AG04449 (cell line): ENCODE results near the gene ZNF611.
"Not testable (repeated sequence)": the region's sequence is repeated elsewhere in the genome, so short reads cannot be mapped to it uniquely, and the experiment has no call there.

Experiments used
- CTCF ChIA-PET: fragments of 350-600 bp; formaldehyde crosslinking; extraction: SDS; loops from one replicate; lab custom pipeline; 2021; ENCODE audit warnings: antibody characterized with exemption; lab: Yijun Ruan, JAX
- POLR2A ChIA-PET: fragments of 400-600, 350-600 bp; formaldehyde crosslinking; extraction: SDS; loops from one replicate; lab custom pipeline; 2020; ENCODE audit warnings: antibody characterized with exemption, inconsistent platforms; lab: Yijun Ruan, JAX
- DNase-seq: peaks from one replicate; pipeline ENCODE4 v3.0.0-alpha.2; 2010; ENCODE audit warnings: low read depth, low spot score
- H3K4me3 ChIP-seq: 2 replicates; pipeline ENCODE4 v1.5.1; 2011; ENCODE audit warnings: low read depth, mild to moderate bottlenecking, control low read depth, low read length
- CTCF ChIP-seq: IDR thresholded peaks from one replicate; pipeline ENCODE4 v1.5.1; 2011; ENCODE audit warnings: mild to moderate bottlenecking, moderate library complexity, low read length, control low read depth, inconsistent platforms; ENCODE audit not compliant: insufficient read depth; ENCODE audit errors: missing control alignments

The ZNF611 gene

GRCh38 chr19:52690369-52691214, 44.3 kb downstream of the ZNF611 start:
- DNase-seq = peak; percentile 69
- TF ChIP-seq CTCF = no peak
- H3K4me3 ChIP-seq = peak overlapping the region; percentile 73
- CTCF ChIA-PET = no interaction called here
- POLR2A ChIA-PET = no interaction called here

- TF ChIP-seq CTCF = no peak
- DNase-seq = no peak
These were observed 44.9 kb downstream of the ZNF611 start for GRCh38 chr19:52689843-52690368.

GRCh38 chr19:52688925-52689796, 45.7 kb downstream of the ZNF611 start:
- DNase-seq, POLR2A ChIA-PET, CTCF ChIA-PET: not testable (repeated sequence)
- H3K4me3 ChIP-seq = peak overlapping the region; percentile 73

More at GRCh38 chr19:52689843-52690368, 44.9 kb downstream of the ZNF611 start:
- POLR2A ChIA-PET = no interaction called here
- H3K4me3 ChIP-seq = peak overlapping the region; percentile 73
- CTCF ChIA-PET = no interaction called here

DNA sequence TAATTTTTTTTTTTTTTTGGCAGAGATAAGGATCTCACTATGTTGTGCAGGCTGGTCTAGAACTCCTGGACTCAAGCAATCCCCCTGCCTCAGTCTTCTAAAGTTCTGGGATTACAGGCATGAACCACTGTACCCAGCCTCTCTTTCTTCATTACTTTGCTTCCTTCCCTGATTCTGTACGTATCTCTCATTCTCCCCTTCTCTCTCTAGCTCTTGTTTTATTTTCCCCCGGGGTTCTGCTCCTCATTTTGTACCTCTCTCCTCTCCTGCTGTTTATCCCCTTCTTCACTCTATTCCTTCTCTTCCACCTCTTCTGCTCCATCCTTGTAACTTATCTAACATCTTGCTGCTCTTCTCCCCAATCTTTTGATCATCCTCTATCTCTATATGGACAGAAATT, 46.5 kb downstream of the ZNF611 start:
- no peak for TF ChIP-seq CTCF
- no peak for DNase-seq
- ChIA-PET POLR2A (no interaction called here), CTCF (no interaction called here)
- no peak overlapping the region for H3K4me3 ChIP-seq

DNA sequence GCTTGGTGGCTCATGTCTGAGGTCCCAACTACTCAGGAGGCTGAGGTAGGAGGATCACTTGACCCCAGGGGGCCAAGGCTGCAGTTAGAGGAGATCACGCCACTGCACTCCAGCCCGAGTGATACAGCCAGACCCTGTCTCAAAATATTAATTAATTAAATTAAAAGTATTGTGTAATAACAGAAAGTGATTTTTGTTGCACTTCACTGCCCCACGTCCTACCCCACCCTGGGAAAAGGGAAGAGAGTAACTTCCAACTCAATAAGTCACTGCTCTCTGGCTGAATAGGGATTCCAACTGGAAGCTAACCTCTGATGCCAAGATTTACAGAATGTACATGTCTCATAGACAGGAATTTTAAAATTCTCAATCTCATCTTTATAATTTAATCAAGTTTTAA, 47.2 kb downstream of the ZNF611 start:
- ChIA-PET CTCF (no interaction called here), POLR2A (no interaction called here)
- DNase-seq = no peak
- no peak for TF ChIP-seq CTCF
- no peak overlapping the region for H3K4me3 ChIP-seq

- no peak for TF ChIP-seq CTCF
- ChIA-PET POLR2A (no interaction called here), CTCF (no interaction called here)
- no peak overlapping the region for H3K4me3 ChIP-seq
- DNase-seq = no peak
These were observed 49.0 kb downstream of the ZNF611 start for GRCh38 chr19:52685811-52686210.

DNA sequence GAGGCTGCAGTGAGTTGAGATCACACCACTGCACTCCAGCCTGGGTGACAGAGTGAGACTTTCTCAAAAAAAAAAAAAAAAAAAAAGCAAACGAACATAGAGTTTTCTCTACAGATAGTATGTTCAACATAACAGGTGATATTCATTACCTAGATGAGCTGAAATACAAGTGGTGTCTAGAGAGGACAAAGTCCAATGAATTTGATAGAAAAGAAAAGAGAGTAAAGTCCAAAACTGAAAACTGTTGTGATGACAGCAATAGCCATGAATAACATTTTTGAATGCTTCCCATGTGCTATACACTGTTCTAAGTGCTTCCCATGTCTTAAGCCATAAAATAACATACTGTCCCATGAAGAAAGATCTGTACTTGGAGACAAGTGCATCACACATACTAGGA, 53.6 kb downstream of the ZNF611 start:
- DNase-seq, CTCF ChIA-PET, H3K4me3 ChIP-seq, POLR2A ChIA-PET: not testable (repeated sequence)
